Measurements from ENCODE around the gene LRRC9. TPM values are rescaled to one million over a fixed set of nuclear protein-coding genes. Genes with fewer than 3 reads are reported as not detected.
"Not testable (repeated sequence)": the region's sequence is repeated elsewhere in the genome, so short reads cannot be mapped to it uniquely, and the experiment has no call there.

LRRC9 gene
- total and polyA plus RNA-seq, 4 donors: 0.07 to 2.2 (median 0.31) TPM; not detected in 1

DNA sequence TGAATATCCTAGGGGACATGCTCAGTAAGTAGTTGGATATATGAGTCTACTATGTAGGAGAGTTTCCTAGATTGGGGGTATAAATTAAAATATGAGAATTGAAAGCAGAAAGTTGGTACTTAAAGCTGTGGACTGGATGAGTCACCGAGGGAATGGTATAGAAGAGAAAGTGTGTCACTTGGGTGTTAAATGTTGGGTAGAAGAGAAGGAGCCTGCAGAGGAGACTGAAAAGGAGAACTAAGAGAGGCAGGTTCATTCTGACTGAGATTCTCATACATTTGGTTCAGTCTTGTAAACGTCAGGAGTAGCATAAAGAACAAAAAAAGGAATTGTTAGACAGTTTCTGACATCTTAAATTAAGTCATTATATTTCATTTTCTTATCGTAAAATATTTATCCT, 19.9 kb downstream of the LRRC9 start:
- Histone ChIP-seq H3K9me3 (ENCODE audit: control insufficient read depth in 4 of 4, insufficient read depth in 3 of 4, low read length in 3 of 4) (no peaks in the 10 kb centered on the region), H3K4me1 (ENCODE audit: control insufficient read depth in 5 of 5, insufficient read depth in 5 of 5, low read length in 5 of 5) (no peaks in the 10 kb centered on the region), H3K9ac (ENCODE audit: insufficient read depth in 1 of 2, low read length in 2 of 2) (no peak overlapping the region), H3K27me3 (ENCODE audit: control insufficient read depth in 3 of 3, insufficient read depth in 3 of 3, low read length in 2 of 3) (no peaks in the 10 kb centered on the region), H3K27ac (ENCODE audit: low read depth in 1 of 2, low read length in 1 of 2) (no peak overlapping the region), H3K4me3 (no peak overlapping the region), H3K36me3 (ENCODE audit: control insufficient read depth in 4 of 4, insufficient read depth in 4 of 4, low read length in 4 of 4) (no peaks in the 10 kb centered on the region)
- TF ChIP-seq, protein P1, sequence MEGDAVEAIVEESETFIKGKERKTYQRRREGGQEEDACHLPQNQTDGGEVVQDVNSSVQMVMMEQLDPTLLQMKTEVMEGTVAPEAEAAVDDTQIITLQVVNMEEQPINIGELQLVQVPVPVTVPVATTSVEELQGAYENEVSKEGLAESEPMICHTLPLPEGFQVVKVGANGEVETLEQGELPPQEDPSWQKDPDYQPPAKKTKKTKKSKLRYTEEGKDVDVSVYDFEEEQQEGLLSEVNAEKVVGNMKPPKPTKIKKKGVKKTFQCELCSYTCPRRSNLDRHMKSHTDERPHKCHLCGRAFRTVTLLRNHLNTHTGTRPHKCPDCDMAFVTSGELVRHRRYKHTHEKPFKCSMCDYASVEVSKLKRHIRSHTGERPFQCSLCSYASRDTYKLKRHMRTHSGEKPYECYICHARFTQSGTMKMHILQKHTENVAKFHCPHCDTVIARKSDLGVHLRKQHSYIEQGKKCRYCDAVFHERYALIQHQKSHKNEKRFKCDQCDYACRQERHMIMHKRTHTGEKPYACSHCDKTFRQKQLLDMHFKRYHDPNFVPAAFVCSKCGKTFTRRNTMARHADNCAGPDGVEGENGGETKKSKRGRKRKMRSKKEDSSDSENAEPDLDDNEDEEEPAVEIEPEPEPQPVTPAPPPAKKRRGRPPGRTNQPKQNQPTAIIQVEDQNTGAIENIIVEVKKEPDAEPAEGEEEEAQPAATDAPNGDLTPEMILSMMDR (IDR thresholded peaks at IDR 0.05; ENCODE audit: control extremely low read depth, extremely low read depth): no peak
- no peak for ATAC-seq (ENCODE audit: insufficient read depth, low FRiP score)
- 78 to 87% methylated on average over 3 of the region's 3 CpGs for WGBS, 2 donors
- DNase-seq: no peak

DNA sequence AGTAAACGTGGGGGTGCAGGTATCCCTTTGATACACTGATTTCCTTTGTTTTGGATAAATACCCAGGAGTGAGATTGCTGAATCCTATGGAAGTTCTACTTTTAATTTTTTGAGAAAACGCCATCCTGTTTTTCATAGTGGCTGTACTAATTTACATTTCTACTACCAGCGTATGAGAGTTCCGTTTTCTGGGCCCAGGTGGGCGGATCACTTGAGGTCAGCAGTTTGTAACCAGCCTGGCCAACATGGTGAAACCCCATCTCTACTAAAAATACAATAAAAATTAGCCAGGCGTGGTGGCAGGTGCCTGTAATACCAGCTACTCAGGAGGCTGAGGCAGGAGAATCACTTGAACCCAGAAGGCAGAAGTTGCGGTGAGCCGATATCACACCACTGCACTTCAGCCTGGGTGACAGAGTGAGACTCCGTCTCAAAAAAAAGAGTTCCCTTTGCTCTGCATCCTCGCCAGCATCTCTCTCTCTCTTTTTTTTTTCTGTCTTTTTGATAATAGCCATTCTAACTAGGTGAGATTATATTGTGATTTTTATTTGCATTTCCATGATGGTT, 22.4 kb downstream of the LRRC9 start:
- not testable (repeated sequence) for ATAC-seq (ENCODE audit: insufficient read depth, low FRiP score); H3K27me3 ChIP-seq (ENCODE audit: control insufficient read depth in 3 of 3, insufficient read depth in 3 of 3, low read length in 2 of 3); H3K27ac ChIP-seq (ENCODE audit: low read depth in 1 of 2, low read length in 1 of 2); H3K4me1 ChIP-seq (ENCODE audit: control insufficient read depth in 5 of 5, insufficient read depth in 5 of 5, low read length in 5 of 5); H3K4me3 ChIP-seq; DNase-seq; H3K9ac ChIP-seq (ENCODE audit: insufficient read depth in 1 of 2, low read length in 2 of 2); H3K9me3 ChIP-seq (ENCODE audit: control insufficient read depth in 4 of 4, insufficient read depth in 3 of 4, low read length in 3 of 4); H3K36me3 ChIP-seq (ENCODE audit: control insufficient read depth in 4 of 4, insufficient read depth in 4 of 4, low read length in 4 of 4)
- 89% methylated on average over 10 of the region's 10 CpGs for WGBS, 2 donors

DNA sequence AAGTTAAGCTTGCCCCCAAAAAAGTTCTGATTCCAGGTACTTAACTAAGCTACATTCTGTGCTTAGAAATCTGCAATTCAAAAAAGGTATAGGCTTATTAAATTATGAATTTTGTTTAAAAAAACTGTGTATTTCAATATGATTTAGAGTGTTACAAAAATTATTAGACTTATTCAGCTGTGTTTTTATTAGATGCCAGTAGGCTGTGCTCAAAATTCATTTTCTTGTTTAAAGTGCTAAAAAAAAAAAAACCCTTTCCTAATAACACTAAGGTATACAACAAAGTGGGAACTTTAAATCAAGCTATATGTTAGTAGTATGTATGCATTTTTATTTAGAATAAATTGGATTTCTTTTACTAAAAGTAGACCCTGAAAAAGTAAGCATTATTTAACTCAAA, 25.0 kb downstream of the LRRC9 start:
- Histone ChIP-seq H3K9ac (ENCODE audit: insufficient read depth in 1 of 2, low read length in 2 of 2) (no peak overlapping the region), H3K27ac (ENCODE audit: low read depth in 1 of 2, low read length in 1 of 2) (no peak overlapping the region), H3K27me3 (ENCODE audit: control insufficient read depth in 3 of 3, insufficient read depth in 3 of 3, low read length in 2 of 3) (no peaks in the 10 kb centered on the region), H3K9me3 (ENCODE audit: control insufficient read depth in 4 of 4, insufficient read depth in 3 of 4, low read length in 3 of 4) (no peaks in the 10 kb centered on the region), H3K36me3 (ENCODE audit: control insufficient read depth in 4 of 4, insufficient read depth in 4 of 4, low read length in 4 of 4) (no peaks in the 10 kb centered on the region), H3K4me3 (no peak overlapping the region), H3K4me1 (ENCODE audit: control insufficient read depth in 5 of 5, insufficient read depth in 5 of 5, low read length in 5 of 5) (no peaks in the 10 kb centered on the region)
- DNase-seq (no peak), ATAC-seq (ENCODE audit: insufficient read depth, low FRiP score) (no peak)
- TF ChIP-seq, protein P1 (IDR thresholded peaks at IDR 0.05; ENCODE audit: control extremely low read depth, extremely low read depth): no peak

DNA sequence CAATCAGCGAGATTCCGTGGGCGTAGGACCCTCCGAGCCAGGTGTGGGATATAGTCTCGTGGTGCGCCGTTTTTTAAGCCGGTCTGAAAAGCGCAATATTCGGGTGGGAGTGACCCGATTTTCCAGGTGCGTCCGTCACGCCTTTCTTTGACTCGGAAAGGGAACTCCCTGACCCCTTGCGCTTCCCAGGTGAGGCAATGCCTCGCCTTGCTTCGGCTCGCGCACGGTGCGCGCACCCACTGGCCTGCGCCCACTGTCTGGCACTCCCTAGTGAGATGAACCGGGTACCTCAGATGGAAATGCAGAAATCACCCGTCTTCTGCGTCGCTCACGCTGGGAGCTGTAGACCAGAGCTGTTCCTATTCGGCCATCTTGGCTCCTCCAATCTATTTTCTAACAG, 32.2 kb downstream of the LRRC9 start:
- WGBS, 2 donors: 79 to 83% methylated on average over 14 to 19 of the region's 30 CpGs

DNA sequence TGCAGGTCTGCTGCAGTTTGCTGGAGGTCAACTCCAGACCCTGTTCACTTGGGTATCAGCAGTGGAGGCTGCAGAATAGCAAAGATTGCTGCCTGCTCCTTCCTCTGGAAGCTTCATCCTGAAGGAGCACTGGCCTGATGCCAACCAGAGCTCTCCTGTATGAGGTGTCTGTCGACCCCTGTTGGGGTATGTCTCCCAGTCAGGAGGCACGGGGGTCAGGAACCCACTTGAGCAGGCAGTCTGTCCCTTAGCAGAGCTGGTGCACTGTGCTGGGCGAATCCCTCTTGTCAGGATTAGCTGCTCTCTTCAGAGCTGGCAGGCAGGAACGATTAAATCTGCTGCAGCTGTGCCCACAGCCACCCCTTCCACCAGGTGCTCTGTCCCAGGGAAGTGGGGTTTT, 37.9 kb downstream of the LRRC9 start:
- DNase-seq; H3K27me3 ChIP-seq (ENCODE audit: control insufficient read depth in 3 of 3, insufficient read depth in 3 of 3, low read length in 2 of 3); H3K9ac ChIP-seq (ENCODE audit: insufficient read depth in 1 of 2, low read length in 2 of 2); H3K4me3 ChIP-seq; H3K36me3 ChIP-seq (ENCODE audit: control insufficient read depth in 4 of 4, insufficient read depth in 4 of 4, low read length in 4 of 4); H3K4me1 ChIP-seq (ENCODE audit: control insufficient read depth in 5 of 5, insufficient read depth in 5 of 5, low read length in 5 of 5); ATAC-seq (ENCODE audit: insufficient read depth, low FRiP score); H3K27ac ChIP-seq (ENCODE audit: low read depth in 1 of 2, low read length in 1 of 2); H3K9me3 ChIP-seq (ENCODE audit: control insufficient read depth in 4 of 4, insufficient read depth in 3 of 4, low read length in 3 of 4): not testable (repeated sequence)
- WGBS, 2 donors: 68 to 77% methylated on average over 4 of the region's 4 CpGs

More for the DNA sequence above, 32.2 kb downstream of the LRRC9 start:
- H3K9ac ChIP-seq (ENCODE audit: insufficient read depth in 1 of 2, low read length in 2 of 2); H3K9me3 ChIP-seq (ENCODE audit: control insufficient read depth in 4 of 4, insufficient read depth in 3 of 4, low read length in 3 of 4); H3K27me3 ChIP-seq (ENCODE audit: control insufficient read depth in 3 of 3, insufficient read depth in 3 of 3, low read length in 2 of 3); ATAC-seq (ENCODE audit: insufficient read depth, low FRiP score); H3K4me1 ChIP-seq (ENCODE audit: control insufficient read depth in 5 of 5, insufficient read depth in 5 of 5, low read length in 5 of 5); H3K36me3 ChIP-seq (ENCODE audit: control insufficient read depth in 4 of 4, insufficient read depth in 4 of 4, low read length in 4 of 4); DNase-seq; H3K27ac ChIP-seq (ENCODE audit: low read depth in 1 of 2, low read length in 1 of 2); H3K4me3 ChIP-seq: not testable (repeated sequence)
